Right atrium auricular region (tissue), 2 donors: Measurements from ENCODE around the gene ASPHD2. TPM values are rescaled to one million over a fixed set of nuclear protein-coding genes. Genes with fewer than 3 reads are reported as not detected.

Experiments used
- DNase-seq: peaks from one replicate; pipeline ENCODE4 v3.0.0-alpha.2; 2019; ENCODE audit warnings: low spot score
- H3K27ac ChIP-seq, 2 donors: fragments of 200-600 bp; sonication (generic); 1 replicate in 1 of 2; 2 replicates in 1 of 2; pipeline ENCODE4 v1.5.1; 2016 to 2019
- H3K27me3 ChIP-seq, 2 donors: fragments of 200-600 bp; sonication (generic); one replicate each; pipeline versions ENCODE4 v1.5.1 to v1.6.0; 2017 to 2019
- H3K36me3 ChIP-seq: fragments of 200-600 bp; sonication (generic); one replicate; pipeline ENCODE4 v1.5.1; 2016
- H3K4me1 ChIP-seq, 2 donors: fragments of 200-600 bp; sonication (generic); one replicate each; pipeline versions ENCODE4 v1.5.1 to v1.6.0; 2017 to 2019
- H3K4me3 ChIP-seq, 2 donors: fragments of 200-600 bp; sonication (generic); 1 replicate in 1 of 2; 2 replicates in 1 of 2; pipeline ENCODE4 v1.5.1; 2017 to 2019; ENCODE audit warnings: mild to moderate bottlenecking in 1 of 2, moderate library complexity in 1 of 2
- H3K9me3 ChIP-seq, 2 donors: fragments of 200-600 bp; sonication (generic); one replicate each; pipeline ENCODE4 v1.5.1; 2019
- CTCF ChIP-seq, 2 donors: fragments of 200-600 bp; sonication (generic); IDR thresholded peaks; one replicate each; pipeline ENCODE4 v1.5.1; 2019; ENCODE audit warnings: antibody characterized with exemption in 2 of 2
- total RNA-seq, 2 donors: library from RNA; depleted of rRNA; stranded (reverse); fragments of >200 nt; gene quantifications; one replicate each; pipeline ENCODE4 v1.1.0, GENCODE V29; 2016

ASPHD2 gene
- total RNA-seq, 2 donors from 2014 or later, result 0.11 to 0.71 TPM

- H3K9me3 ChIP-seq, result no peaks in the 10 kb centered on the region
- H3K27ac ChIP-seq, result no peak overlapping the region
- no peak for DNase-seq
- H3K36me3 ChIP-seq, result peaks cover 28% of the 10 kb centered on the region
- no peak for TF ChIP-seq CTCF (IDR thresholded peaks at IDR 0.05)
- peaks cover 0 to 33% of the 10 kb centered on the region in 2 donors for H3K4me1 ChIP-seq
- H3K27me3 ChIP-seq, result no peaks in the 10 kb centered on the region
- H3K4me3 ChIP-seq, result no peak overlapping the region
Measured at GRCh38 chr22:26485806-26486390, 56.8 kb downstream of the ASPHD2 start.

GRCh38 chr22:26486394-26486793 is 57.3 kb downstream of the ASPHD2 start:
- H3K36me3 ChIP-seq, result peaks cover 33% of the 10 kb centered on the region
- no peak for DNase-seq
- no peak for TF ChIP-seq CTCF (IDR thresholded peaks at IDR 0.05)
- peaks cover 0 to 28% of the 10 kb centered on the region in 2 donors for H3K4me1 ChIP-seq
- no peak overlapping the region for H3K27ac ChIP-seq
- no peaks in the 10 kb centered on the region for H3K9me3 ChIP-seq
- no peaks in the 10 kb centered on the region for H3K27me3 ChIP-seq
- H3K4me3 ChIP-seq, result no peak overlapping the region

GRCh38 chr22:26487996-26488395 is 58.9 kb downstream of the ASPHD2 start:
- H3K4me3 ChIP-seq, result no peak overlapping the region
- TF ChIP-seq CTCF (IDR thresholded peaks at IDR 0.05), result no peak
- H3K27ac ChIP-seq, result no peak overlapping the region
- no peaks in the 10 kb centered on the region for H3K9me3 ChIP-seq
- H3K36me3 ChIP-seq, result peaks cover 49% of the 10 kb centered on the region
- no peak for DNase-seq
- no peaks in the 10 kb centered on the region for H3K27me3 ChIP-seq
- H3K4me1 ChIP-seq, result peaks cover 0 to 16% of the 10 kb centered on the region in 2 donors

GRCh38 chr22:26489447-26490036 is 60.5 kb downstream of the ASPHD2 start:
- Histone ChIP-seq H3K4me1 (peaks cover 0 to 9% of the 10 kb centered on the region in 2 donors), H3K27me3 (no peaks in the 10 kb centered on the region), H3K9me3 (no peaks in the 10 kb centered on the region), H3K36me3 (peaks cover 64% of the 10 kb centered on the region), H3K4me3 (no peak overlapping the region), H3K27ac (no peak overlapping the region)
- no peak for TF ChIP-seq CTCF (IDR thresholded peaks at IDR 0.05)
- DNase-seq, result no peak

GRCh38 chr22:26492220-26492619 is 63.2 kb downstream of the ASPHD2 start:
- no peaks in the 10 kb centered on the region for H3K27me3 ChIP-seq
- no peaks in the 10 kb centered on the region for H3K4me1 ChIP-seq
- no peak for TF ChIP-seq CTCF (IDR thresholded peaks at IDR 0.05)
- H3K27ac ChIP-seq, result no peak overlapping the region
- no peak overlapping the region for H3K4me3 ChIP-seq
- H3K9me3 ChIP-seq, result no peaks in the 10 kb centered on the region
- no peak for DNase-seq
- H3K36me3 ChIP-seq, result peaks cover 89% of the 10 kb centered on the region

- TF ChIP-seq CTCF (IDR thresholded peaks at IDR 0.05), result no peak
- Histone ChIP-seq H3K4me1 (no peaks in the 10 kb centered on the region), H3K4me3 (no peak overlapping the region), H3K27ac (no peak overlapping the region), H3K36me3 (peaks cover 95% of the 10 kb centered on the region), H3K27me3 (no peaks in the 10 kb centered on the region), H3K9me3 (no peaks in the 10 kb centered on the region)
- DNase-seq, result no peak
Measured at GRCh38 chr22:26494506-26494905, 65.4 kb downstream of the ASPHD2 start.
